HPDE6-E6E7 (cell line): ENCODE measurements around the gene NDUFS7.

Experiments used
- DNase-seq: peaks from one replicate; pipeline ENCODE4 v3.0.0; 2011; ENCODE audit warnings: missing footprints; ENCODE audit errors: extremely low spot score

The NDUFS7 gene

DNA sequence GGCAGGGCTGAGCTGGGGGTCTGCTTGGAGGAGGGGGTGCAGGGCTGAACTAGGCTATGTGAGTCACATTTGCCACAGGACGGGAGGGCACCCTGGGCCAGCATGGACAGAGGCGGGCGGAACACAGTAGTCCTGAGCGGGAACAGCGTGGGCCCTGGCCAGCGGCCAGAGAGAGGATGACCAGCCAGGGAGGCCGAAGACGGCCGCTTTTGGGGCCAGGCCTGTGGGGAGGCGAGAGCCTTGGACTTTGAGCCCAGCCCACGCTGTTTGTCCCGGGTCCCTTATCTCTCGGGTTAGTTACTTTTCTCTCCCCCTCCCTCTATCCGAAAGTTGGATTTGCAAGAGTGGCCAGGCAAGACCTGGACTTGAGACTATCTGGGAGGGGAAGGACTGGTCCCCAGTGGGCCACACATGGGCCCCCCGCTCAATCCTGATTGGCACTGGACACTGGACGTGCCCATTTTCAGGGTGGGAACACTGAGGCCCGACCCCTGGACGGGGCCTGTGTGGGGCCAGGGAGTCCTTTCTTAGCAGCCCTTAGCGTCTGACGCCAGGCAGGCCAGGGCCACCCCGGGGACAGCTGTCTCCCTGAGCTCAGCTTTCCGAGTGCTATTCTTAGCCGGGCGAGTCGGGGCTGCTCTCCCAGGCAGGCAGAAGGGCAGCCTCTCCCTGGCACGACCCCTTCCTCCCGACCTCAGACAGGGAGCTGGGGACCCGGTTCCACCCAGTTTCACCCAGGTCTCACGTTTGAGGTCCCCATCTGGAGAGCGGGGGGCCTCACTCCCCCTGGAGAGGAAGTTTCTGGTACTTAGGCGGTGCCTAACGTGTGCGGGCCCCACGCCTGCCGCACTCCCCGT is 16.8 kb downstream of the NDUFS7 start:
- no peak for DNase-seq

GRCh38 chr19:1401138-1401888 is 17.6 kb downstream of the NDUFS7 start, which contains the start of gene GAMT:
Gene GAMT (minus strand): TSS chr19:1401542. CDS start chr19:1401476, 66 bp downstream.
- no peak for DNase-seq

DNA sequence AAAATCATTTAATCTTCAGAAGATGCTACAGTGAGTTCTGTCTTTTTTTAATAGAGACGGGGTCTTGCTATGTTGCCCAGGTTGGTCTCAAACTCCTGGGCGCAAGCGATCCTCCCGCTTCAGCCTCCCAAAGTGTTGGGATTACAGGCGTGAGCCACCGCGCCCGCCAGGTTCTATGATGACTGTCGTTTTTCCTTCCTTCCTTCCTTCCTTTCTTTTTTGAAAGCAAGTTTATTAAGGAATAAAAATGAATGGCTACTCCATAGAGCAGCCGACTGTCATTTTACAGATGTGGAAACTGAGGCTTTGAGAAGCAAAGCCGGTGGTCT is 18.1 kb downstream of the NDUFS7 start:
- DNase-seq, result no peak

DNA sequence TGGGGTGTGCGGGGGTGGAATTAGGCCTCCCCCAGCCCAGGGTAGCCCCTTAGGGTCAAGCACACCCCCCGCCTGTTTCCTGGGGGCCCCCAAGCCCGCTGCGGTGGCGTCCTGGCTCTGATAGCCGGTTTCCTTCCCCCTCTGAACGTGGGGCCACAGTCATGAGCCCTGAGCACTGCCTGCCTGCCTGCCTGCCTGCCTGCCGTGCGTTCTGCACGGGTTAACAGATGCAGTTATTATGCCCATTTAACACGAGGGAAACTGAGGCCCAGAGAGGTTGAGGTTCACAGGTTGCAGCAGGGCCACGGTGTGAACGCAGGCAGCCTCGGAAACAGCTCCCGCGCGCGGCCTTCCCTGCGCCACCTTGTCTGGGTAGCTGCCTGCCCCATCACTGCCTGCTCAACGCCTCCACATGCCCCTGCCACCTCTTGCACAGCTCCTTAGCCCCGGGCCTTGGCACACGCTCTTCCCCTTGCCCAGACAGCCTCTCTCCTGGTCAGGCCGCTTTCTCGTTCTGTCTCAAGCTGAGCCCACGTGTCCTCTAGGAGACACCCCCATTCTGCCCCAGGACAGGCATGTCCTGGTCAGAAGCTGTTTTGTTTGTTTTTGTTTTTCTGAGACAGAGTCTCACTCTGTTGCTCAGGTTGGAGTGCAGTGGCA is 18.8 kb downstream of the NDUFS7 start:
- peak; percentile 78 for DNase-seq

GRCh38 chr19:1406774-1407527 is 23.2 kb downstream of the NDUFS7 start:
- peak; percentile 72 for DNase-seq

DNA sequence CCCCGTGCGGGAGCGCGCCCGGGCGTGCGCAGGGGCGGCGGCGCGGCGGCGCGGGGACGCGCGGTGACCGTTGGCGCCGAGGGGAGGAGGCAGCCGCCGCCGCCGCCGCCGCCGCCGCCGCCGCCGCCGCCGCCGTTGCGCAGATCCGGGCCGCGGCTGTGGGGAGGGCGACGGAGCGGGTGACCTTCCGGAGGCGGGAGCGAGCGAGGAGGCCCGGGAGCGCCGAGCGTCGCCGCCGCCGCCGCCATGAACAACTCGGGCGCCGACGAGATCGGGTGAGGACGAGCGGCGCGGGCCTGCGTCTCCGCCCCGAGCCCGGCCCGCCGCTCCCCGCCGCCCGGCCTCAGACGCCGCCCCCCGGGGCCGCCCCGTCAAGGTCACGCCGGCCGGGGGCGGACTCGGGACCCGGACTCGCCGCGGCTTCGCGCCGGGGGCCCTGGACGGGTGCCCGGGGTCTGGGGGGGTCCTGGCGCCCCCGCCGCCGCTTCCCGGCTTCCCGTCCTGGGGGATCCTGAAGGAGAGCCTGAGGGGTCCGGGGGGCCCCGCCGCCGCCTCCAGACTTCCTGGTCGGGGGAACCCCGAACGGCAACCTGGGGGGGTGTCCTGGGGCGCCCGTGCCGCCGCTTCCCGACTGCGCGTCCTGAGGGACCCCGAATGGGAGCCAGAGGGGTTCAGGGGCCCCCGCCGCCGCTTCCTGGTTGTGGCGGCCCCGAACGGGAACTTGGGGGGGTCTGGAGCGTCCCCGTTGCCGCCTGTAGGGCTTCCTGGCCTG is 24.0 kb downstream of the NDUFS7 start, which contains the start of gene DAZAP1:
DAZAP1 (plus strand) TSS at position 59 of the 772 bp plus-strand sequence; CDS start at position 247, 188 bp downstream.
- no peak for DNase-seq

- no peak for DNase-seq
These were observed 24.8 kb downstream of the NDUFS7 start for GRCh38 chr19:1408300-1409203.

DNA sequence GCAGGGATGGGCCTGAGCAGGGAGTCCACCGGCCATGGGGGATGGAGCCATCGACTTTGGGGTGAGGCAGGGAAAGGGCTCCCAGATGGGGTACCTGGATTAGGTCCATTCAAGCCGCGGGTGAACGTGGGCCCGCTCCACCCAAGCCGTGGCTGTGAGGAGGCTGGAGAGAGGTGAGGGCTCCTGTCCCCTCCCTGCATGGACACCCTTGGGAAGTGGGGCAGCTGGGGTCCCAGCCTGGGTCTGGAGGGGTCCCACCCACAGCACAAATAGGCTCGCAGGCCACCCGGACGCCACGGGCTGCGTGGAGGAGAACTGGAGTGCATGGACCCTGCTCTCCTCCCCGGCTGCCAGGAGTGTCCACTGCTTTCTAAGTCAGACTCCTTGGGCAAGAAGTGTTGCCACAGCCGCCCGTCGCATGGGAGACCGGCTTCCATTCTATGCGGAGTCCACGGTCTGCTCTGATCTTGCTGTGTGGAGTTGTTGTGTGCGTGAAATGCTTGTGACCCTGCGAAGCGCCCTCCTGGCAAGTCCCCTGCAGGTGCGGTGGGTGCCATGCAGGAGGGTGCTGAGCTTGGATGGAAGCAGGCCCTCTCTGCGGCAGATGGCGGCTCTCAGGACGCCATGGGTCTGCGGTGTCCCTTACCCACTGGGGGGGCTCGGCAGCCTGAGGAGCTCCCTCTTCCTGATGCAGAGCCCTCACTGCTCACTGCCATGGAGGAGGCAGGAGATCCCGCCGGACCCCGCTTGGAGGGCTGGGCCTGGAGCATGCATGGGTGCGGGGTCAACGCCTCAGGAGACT is 25.7 kb downstream of the NDUFS7 start:
- no peak for DNase-seq

DNA sequence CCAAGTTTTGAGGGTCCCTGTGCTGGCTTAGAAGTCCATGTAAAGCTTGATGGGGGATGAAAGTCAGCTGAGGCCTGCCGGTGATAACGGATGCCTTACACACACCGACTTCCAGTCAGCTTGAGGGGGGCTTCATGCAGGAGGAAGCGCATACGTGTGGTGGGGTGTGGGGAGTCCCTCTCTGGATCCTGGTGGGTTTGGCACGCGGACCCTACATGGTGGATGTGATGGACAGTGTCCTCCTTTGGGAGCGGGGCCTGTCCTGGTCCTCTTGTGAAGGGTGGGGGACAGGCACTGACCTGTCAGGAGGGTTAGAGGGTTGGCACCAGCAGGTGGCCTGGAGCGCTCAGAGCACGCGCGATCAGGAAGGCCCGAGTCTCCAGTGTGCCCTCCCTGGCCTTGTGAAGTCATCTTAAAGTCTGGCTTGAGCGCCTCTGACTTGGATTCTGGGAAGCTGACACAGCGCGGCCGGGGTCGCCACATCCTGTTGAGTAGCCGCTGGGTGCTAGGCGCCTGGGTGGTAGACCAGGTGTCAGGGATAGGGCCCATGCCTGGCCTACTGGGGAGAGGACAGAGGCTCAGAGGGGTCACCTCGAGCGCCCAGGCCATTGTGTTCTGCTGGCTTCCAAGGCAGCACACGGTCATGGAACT is 26.6 kb downstream of the NDUFS7 start:
- DNase-seq, result no peak

DNA sequence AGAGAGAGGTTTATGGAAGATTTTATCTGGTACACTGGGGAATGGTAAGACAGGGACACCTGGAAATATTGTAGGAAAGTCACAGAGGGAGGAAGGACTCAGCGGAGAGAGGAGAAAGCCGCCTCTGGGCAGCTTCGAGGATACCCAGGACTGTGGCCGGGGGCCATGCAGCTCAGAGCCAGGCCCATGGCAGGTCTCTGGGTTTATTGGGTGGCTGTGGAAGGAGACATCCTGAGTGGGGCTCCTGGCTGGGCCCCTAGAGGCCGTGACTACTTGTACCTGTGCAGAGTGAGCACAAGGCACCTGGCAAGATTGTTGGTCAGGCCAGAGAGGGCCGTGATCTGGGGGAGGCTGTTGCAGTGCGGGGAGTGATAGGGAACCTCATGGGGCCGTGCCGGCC is 27.1 kb downstream of the NDUFS7 start:
- no peak for DNase-seq

- no peak for DNase-seq
These were observed 27.8 kb downstream of the NDUFS7 start for GRCh38 chr19:1411255-1412191.

DNA sequence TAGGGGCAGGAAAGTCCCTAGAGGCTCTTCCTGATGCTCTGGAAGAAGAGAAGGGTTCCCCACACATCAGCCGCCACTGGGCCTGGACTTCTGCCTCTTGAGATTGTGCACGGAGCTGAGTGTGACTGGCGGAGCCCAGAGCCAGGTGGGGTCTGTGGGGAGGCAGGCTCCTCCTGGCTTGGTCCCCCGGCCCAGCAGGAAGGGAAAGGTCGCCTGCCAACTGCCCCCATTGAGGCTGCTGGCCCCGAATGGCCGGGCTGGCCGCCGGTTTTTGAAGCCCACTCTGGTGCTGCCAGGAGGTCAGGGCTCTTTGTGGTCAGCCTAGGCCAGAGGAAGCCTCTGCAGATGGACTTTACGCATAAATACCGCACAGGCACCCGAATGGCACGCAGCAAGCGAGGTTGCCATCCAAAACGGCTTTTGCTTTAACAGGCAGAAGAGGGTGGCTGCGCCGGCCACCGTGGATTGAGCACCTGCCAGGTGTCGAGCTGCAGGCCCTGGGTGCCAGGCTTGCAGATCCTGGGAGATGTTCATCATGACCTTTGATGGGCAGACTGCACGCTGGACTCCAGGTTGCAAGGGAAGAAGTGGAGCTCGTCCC is 28.7 kb downstream of the NDUFS7 start:
- DNase-seq, result no peak

DNA sequence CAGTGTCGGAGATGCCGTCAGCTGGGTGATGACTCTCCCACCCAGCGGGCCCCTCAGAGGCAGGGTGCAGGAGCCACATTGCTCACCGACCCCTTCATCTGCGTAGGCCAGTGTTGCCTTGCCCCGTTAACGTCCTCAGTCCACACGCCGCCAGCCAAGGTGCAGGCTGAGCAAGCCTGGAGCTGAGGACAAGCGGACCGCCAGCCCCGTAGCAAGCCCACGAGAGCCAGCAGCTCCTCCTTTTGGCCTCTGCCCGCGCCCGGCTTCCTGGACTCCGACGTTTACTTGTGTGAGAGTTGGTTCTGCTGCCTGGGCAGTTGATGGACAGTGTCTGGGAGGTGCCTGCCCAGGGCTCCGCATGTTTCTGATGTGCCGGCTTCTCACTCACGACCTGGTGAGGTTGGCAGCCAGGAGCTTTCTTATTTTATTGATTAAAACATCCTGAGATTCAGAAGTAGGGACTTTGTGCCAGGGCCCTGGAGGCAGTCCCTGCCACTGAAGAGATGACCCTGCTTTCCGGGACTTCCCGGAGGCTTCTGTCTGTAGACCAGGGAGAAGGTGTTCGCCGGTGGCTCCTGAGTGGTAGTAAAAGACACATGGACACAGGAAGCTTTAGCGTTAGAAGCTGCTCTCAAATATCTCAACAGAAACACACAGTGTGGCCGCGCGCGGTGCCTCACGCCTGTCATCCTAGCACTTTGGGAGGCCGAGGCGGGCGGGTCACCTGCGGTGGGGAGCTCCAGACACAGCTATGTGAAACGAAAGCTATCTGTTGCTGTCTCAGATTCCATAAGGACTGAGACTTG is 29.5 kb downstream of the NDUFS7 start:
- no peak for DNase-seq

DNA sequence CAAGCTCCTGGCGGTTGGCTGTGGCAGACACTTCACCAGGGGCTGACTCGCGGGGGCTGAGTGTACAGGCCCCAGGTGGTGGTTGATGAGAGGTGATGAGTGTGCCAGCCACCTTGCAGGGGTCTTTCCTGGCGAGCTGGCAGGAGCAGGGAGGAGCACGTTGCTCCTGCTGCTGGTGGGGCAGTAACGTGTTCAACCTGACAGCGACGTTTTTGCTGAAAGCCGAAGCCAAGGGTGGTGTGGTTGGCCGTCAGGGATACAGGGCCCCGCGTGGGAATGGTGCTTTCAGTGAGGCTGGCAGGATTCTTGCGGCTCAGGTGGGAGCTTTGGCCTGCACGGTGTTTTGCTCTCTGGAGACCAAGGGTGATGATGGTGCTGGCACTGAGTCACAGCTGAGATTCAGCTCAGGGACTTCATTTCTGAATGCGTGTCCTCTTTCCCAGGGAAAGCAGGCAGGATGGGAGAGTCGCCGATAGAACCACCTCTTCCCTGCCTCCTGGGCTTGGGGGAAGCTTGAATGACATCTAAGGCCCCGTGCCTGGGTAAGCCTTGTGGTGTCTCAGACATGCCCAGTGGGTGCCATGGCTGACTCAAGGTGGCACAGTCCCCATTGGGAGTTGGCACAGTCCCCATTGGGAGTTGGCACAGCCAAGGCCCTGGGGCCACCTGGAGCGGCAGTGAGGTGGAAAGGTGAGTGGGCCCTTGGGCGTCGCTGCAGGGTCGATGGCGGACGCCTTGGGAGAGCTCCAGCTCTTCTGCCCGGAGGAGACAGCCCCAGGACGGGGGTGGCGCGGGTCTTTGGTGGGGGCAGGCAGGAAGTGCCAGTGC is 32.5 kb downstream of the NDUFS7 start:
- no peak for DNase-seq

DNA sequence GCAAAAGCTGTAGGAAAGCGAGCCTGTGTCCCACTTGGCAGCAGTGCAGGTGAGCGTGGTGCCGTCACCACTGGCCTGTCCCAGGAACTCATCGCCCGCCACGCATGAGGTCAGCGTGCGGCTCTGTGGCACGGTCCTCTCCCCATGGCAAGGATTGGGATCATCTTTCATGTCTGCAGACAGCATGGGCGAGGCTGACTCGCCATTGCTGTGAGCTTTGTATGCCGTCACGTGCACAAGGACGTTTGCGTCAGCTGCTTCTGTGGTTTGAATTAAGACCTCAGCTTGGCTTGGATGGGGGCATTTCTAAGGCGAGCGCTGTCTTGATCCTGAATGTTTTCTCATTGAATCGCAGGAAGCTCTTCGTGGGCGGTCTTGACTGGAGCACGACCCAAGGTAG is 33.4 kb downstream of the NDUFS7 start:
- no peak for DNase-seq
